CD14-positive monocyte (primary cell): ENCODE data around the gene OLFML1. TPM values are rescaled to one million over a fixed set of nuclear protein-coding genes. Genes with fewer than 3 reads are reported as not detected.

Experiments used
- DNase-seq, 3 donors: peaks; one replicate each; pipeline ENCODE4 v3.0.0-alpha.2; 2011 to 2022
- H2AFZ ChIP-seq: 2 replicates; pipeline ENCODE4 v1.6.0; 2012; ENCODE audit warnings: mild to moderate bottlenecking, low read depth, low read length, inconsistent platforms; ENCODE audit not compliant: insufficient read depth, poor library complexity, severe bottlenecking
- H3K27ac ChIP-seq, 2 donors: 1 replicate in 1 of 2; 2 replicates in 1 of 2; pipeline ENCODE4 v1.5.1; 2012 to 2013; ENCODE audit warnings: low read length in 2 of 2, control low read depth in 1 of 2, inconsistent platforms in 1 of 2, low read depth in 1 of 2, mild to moderate bottlenecking in 1 of 2
- H3K27me3 ChIP-seq, 2 donors: one replicate each; pipeline versions ENCODE4 v1.6.0 to v1.6.1; 2011 to 2013; ENCODE audit warnings: low read length in 2 of 2; ENCODE audit not compliant: control insufficient read depth in 2 of 2, insufficient read depth in 2 of 2
- H3K36me3 ChIP-seq, 2 donors: replicated peaks in 1 of 2; 1 replicate in 1 of 2; 2 replicates in 1 of 2; pipeline versions ENCODE4 v1.5.1 to v1.6.1; 2012 to 2013; ENCODE audit warnings: low read length in 2 of 2, control low read depth in 1 of 2, inconsistent platforms in 1 of 2, mild to moderate bottlenecking in 1 of 2; ENCODE audit not compliant: insufficient read depth in 2 of 2, control insufficient read depth in 1 of 2
- H3K4me1 ChIP-seq, 2 donors: 1 replicate in 1 of 2; 2 replicates in 1 of 2; pipeline versions ENCODE4 v1.5.1 to v1.6.1; 2012 to 2013; ENCODE audit warnings: low read length in 2 of 2, control low read depth in 1 of 2, inconsistent platforms in 1 of 2, mild to moderate bottlenecking in 1 of 2, moderate library complexity in 1 of 2; ENCODE audit not compliant: insufficient read depth in 2 of 2, control insufficient read depth in 1 of 2
- H3K4me2 ChIP-seq: replicated peaks from 2 replicates; pipeline ENCODE3; 2012; ENCODE audit warnings: low read length, moderate library complexity, mild to moderate bottlenecking; ENCODE audit not compliant: poor library complexity, severe bottlenecking; ENCODE audit errors: extremely low read depth
- H3K4me3 ChIP-seq, 3 experiments: fragments of 200-600 bp in 1 of 3; sonication (generic) in 1 of 3; replicated peaks in 1 of 3; 1 replicate in 2 of 3; 2 replicates in 1 of 3; pipeline ENCODE4 v1.5.1; 2011 to 2013; ENCODE audit warnings: low read length in 3 of 3, mild to moderate bottlenecking in 3 of 3, control low read depth in 2 of 3, low read depth in 2 of 3, inconsistent platforms in 1 of 3, moderate library complexity in 1 of 3
- H3K79me2 ChIP-seq: 2 replicates; pipeline ENCODE4 v1.6.0; 2012; ENCODE audit warnings: mild to moderate bottlenecking, control low read depth, inconsistent platforms, low read length, moderate library complexity; ENCODE audit not compliant: insufficient read depth
- H3K9ac ChIP-seq: 2 replicates; pipeline ENCODE4 v1.6.0; 2017; ENCODE audit warnings: low read length, mild to moderate bottlenecking; ENCODE audit not compliant: insufficient read depth, poor library complexity, severe bottlenecking
- H3K9me3 ChIP-seq, 2 donors: replicated peaks in 1 of 2; 1 replicate in 1 of 2; 2 replicates in 1 of 2; pipeline versions ENCODE4 v1.5.1 to v1.6.1; 2012 to 2013; ENCODE audit warnings: low read length in 2 of 2, control low read depth in 1 of 2; ENCODE audit not compliant: control insufficient read depth in 1 of 2, insufficient read depth in 1 of 2
- H4K20me1 ChIP-seq: 2 replicates; pipeline ENCODE4 v1.6.0; 2012; ENCODE audit warnings: mild to moderate bottlenecking, low read length, control low read depth, moderate library complexity; ENCODE audit not compliant: insufficient read depth
- H3K27ac Mint-ChIP-seq, 7 donors: one replicate each; pipeline ENCODE4 v1.8.0; 2020; ENCODE audit warnings: mild to moderate bottlenecking in 7 of 7, mixed read lengths in 7 of 7, moderate library complexity in 6 of 7, inconsistent platforms in 2 of 7
- H3K27me3 Mint-ChIP-seq, 3 donors: one replicate each; pipeline ENCODE4 v1.8.0; 2021 to 2022; ENCODE audit warnings: low read depth in 3 of 3, mild to moderate bottlenecking in 3 of 3, mixed read lengths in 3 of 3, moderate library complexity in 3 of 3, inconsistent platforms in 1 of 3
- H3K36me3 Mint-ChIP-seq, 2 donors: one replicate each; pipeline ENCODE4 v1.8.0; 2020; ENCODE audit warnings: mixed read lengths in 2 of 2, inconsistent platforms in 1 of 2, mild to moderate bottlenecking in 1 of 2
- H3K4me1 Mint-ChIP-seq: one replicate; pipeline ENCODE4 v1.8.0; 2020; ENCODE audit warnings: mild to moderate bottlenecking, mixed read lengths
- H3K4me3 Mint-ChIP-seq, 2 donors: one replicate each; pipeline ENCODE4 v1.8.0; 2020; ENCODE audit warnings: mild to moderate bottlenecking in 2 of 2, mixed read lengths in 2 of 2, moderate library complexity in 1 of 2
- H3K9me3 Mint-ChIP-seq, 7 donors: one replicate each; pipeline ENCODE4 v1.8.0; 2020 to 2022; ENCODE audit warnings: mixed read lengths in 7 of 7, mild to moderate bottlenecking in 6 of 7, moderate library complexity in 6 of 7, inconsistent platforms in 2 of 7
- WGBS: methylation state at CpG from one replicate; pipeline ENCODE4 v1.1.5; 2013; ENCODE audit warnings: missing lambda C conversion rate; ENCODE audit not compliant: insufficient coverage; 5-methylcytosine and 5-hydroxymethylcytosine counted together
- intact Hi-C, 2 donors: fragments of 100-400 bp; cut with micrococcal nuclease; formaldehyde crosslinking; loops; one replicate each; pipeline versions ENCODE4 v1.15.0 to v1.15.1; 2023
- polyA plus RNA-seq, 3 donors: library from polyadenylated mRNA; depleted of rRNA in 1 of 3; unstranded in 2 of 3; stranded (reverse) in 1 of 3; fragments of 300-500 nt in 2 of 3; fragments of >200 nt in 1 of 3; fragmentation: Illumina TruSeq in 2 of 3; gene quantifications; 1 replicate in 2 of 3; 2 replicates in 1 of 3; pipeline ENCODE4 v1.2.3, GENCODE V29; 2012 to 2021
- TF ChIP-seq, protein P1 (sequence below): fragments of 200-600 bp; IDR thresholded peaks from one replicate; pipeline ENCODE4 v1.8.0; 2022; ENCODE audit warnings: antibody characterized with exemption, mild to moderate bottlenecking

Gene OLFML1
- polyA plus RNA-seq, 3 donors: 0.11 to 0.17 TPM; not detected in 1

DNA sequence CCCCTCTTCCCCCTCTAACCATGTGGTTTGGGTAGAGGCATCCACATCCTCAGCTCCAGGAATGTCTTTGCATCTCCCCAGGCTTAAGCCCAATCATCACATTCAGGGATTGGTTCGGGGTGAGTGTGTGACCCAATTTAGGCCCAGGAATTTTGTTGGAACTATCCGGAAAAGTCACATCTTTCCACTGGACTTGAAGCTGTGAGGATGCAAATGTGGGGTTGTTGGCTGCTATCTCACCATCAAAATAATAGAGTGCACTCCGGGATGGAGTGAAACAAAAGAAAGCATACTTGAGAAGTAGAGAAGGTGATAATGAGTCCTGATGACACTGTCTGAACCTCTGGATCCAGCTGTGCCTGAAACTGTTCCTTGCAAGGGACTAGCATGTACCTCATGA is 33.8 kb upstream of the OLFML1 start:
- no CpG with 5 or more reads among the region's 3 CpGs for WGBS
- no peak overlapping the region for H3K9ac ChIP-seq
- no peaks in the 10 kb centered on the region for H3K79me2 ChIP-seq
- Mint-ChIP-seq H3K27ac (no peak overlapping the region), H3K4me3 (no peak overlapping the region), H3K4me1 (peaks cover 7% of the 10 kb centered on the region), H3K27me3 (peaks cover 0 to 4% (median 1%) of the 10 kb centered on the region in 3 donors), H3K9me3 (no peaks in the 10 kb centered on the region), H3K36me3 (no peaks in the 10 kb centered on the region)
- H2AFZ ChIP-seq: no peak overlapping the region
- TF ChIP-seq, protein P1, sequence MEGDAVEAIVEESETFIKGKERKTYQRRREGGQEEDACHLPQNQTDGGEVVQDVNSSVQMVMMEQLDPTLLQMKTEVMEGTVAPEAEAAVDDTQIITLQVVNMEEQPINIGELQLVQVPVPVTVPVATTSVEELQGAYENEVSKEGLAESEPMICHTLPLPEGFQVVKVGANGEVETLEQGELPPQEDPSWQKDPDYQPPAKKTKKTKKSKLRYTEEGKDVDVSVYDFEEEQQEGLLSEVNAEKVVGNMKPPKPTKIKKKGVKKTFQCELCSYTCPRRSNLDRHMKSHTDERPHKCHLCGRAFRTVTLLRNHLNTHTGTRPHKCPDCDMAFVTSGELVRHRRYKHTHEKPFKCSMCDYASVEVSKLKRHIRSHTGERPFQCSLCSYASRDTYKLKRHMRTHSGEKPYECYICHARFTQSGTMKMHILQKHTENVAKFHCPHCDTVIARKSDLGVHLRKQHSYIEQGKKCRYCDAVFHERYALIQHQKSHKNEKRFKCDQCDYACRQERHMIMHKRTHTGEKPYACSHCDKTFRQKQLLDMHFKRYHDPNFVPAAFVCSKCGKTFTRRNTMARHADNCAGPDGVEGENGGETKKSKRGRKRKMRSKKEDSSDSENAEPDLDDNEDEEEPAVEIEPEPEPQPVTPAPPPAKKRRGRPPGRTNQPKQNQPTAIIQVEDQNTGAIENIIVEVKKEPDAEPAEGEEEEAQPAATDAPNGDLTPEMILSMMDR: no peak
- intact Hi-C loops: no loop called here
- H3K9me3 ChIP-seq: no peaks in the 10 kb centered on the region
- no peaks in the 10 kb centered on the region for H3K27me3 ChIP-seq
- H4K20me1 ChIP-seq: no peaks in the 10 kb centered on the region
- no peak overlapping the region for H3K4me3 ChIP-seq
- H3K4me2 ChIP-seq: no peak overlapping the region
- H3K36me3 ChIP-seq: no peaks in the 10 kb centered on the region
- H3K27ac ChIP-seq: no peak overlapping the region
- peaks cover 6 to 7% of the 10 kb centered on the region in 2 donors for H3K4me1 ChIP-seq
- DNase-seq: no peak

DNA sequence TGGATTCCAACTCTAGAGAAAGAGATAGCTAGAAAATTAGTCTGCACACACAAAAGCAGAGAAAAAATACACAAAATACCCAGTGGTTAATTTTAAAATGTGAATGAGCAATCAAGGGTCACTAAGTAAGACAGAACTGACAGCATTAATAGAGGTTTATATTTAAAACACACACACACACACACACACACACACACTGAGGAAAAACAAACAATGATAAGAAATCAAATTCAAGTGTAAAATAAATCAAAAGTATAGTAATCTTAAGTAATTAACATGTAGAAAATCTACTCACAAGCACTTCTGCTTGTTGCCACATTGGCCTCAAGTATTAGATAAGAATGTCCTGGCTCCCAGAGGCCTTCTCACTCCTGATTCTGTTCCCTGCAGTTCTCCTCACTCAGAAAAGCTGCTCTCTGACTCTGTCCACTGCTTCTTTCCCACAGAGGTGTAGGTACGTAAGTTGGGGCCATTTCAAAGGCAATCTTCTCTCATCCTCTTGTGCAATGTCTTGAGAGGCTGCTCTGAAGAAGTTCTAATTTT is 33.3 kb upstream of the OLFML1 start:
- H3K27me3 ChIP-seq: no peaks in the 10 kb centered on the region
- no peak overlapping the region for H3K4me2 ChIP-seq
- H2AFZ ChIP-seq: no peak overlapping the region
- H3K36me3 ChIP-seq: no peaks in the 10 kb centered on the region
- no peak overlapping the region for H3K9ac ChIP-seq
- H3K4me1 ChIP-seq: peaks cover 6 to 7% of the 10 kb centered on the region in 2 donors
- Mint-ChIP-seq H3K36me3 (no peaks in the 10 kb centered on the region), H3K4me1 (peaks cover 7% of the 10 kb centered on the region), H3K27me3 (peaks cover 1 to 4% (median 2%) of the 10 kb centered on the region in 3 donors), H3K9me3 (no peaks in the 10 kb centered on the region), H3K27ac (no peak overlapping the region), H3K4me3 (no peak overlapping the region)
- no peak overlapping the region for H3K27ac ChIP-seq
- no peak for DNase-seq
- WGBS: no CpG with 5 or more reads among the region's 1 CpG
- no peaks in the 10 kb centered on the region for H4K20me1 ChIP-seq
- TF ChIP-seq, protein P1: no peak
- intact Hi-C loops: no loop called here
- no peaks in the 10 kb centered on the region for H3K9me3 ChIP-seq
- no peak overlapping the region for H3K4me3 ChIP-seq
- H3K79me2 ChIP-seq: no peaks in the 10 kb centered on the region
